ENCODE data around the gene TST.

Gene TST

GRCh38 chr22:37019309-37020191 is at the start of gene TST, which contains the start of gene MPST:
Gene TST (minus strand): TSS chr22:37019447. CDS start chr22:37018732, 715 bp downstream.
Gene MPST (plus strand): TSS chr22:37019742. CDS start chr22:37019837, 95 bp downstream.
- peak; percentile 70 for DNase-seq (ENCODE audit: low spot score)

GRCh38 chr22:37068859-37069258 is 49.6 kb upstream of the TST start:
- DNase-seq (ENCODE audit: low spot score) = no peak

- no peak for DNase-seq (ENCODE audit: low spot score)
These were observed 48.2 kb upstream of the TST start for GRCh38 chr22:37067428-37067827.

- DNase-seq (ENCODE audit: low spot score) = no peak
These were observed 46.7 kb upstream of the TST start for GRCh38 chr22:37065961-37066360.

- no peak for DNase-seq (ENCODE audit: low spot score)
These were observed 45.9 kb upstream of the TST start for GRCh38 chr22:37065180-37065579.

- no peak for DNase-seq (ENCODE audit: low spot score)
These were observed 45.3 kb upstream of the TST start for GRCh38 chr22:37064553-37064952.

GRCh38 chr22:37063431-37064420 is 44.5 kb upstream of the TST start:
- no peak for DNase-seq (ENCODE audit: low spot score)

- no peak for DNase-seq (ENCODE audit: low spot score)
These were observed 43.6 kb upstream of the TST start for GRCh38 chr22:37062702-37063381.

GRCh38 chr22:37062376-37062675 is 43.1 kb upstream of the TST start:
- no peak for DNase-seq (ENCODE audit: low spot score)

- DNase-seq (ENCODE audit: low spot score) = no peak
These were observed 42.5 kb upstream of the TST start for GRCh38 chr22:37061611-37062375.

GRCh38 chr22:37060801-37061610 is 41.8 kb upstream of the TST start:
- DNase-seq (ENCODE audit: low spot score) = no peak

GRCh38 chr22:37059876-37060449 is 40.7 kb upstream of the TST start:
- DNase-seq (ENCODE audit: low spot score) = no peak

- no peak for DNase-seq (ENCODE audit: low spot score)
These were observed 39.9 kb upstream of the TST start for GRCh38 chr22:37058917-37059701.

- DNase-seq (ENCODE audit: low spot score) = no peak
These were observed 38.7 kb upstream of the TST start for GRCh38 chr22:37057796-37058510.

GRCh38 chr22:37057226-37057625 is 38.0 kb upstream of the TST start:
- DNase-seq (ENCODE audit: low spot score) = no peak

- DNase-seq (ENCODE audit: low spot score) = no peak
These were observed 37.0 kb upstream of the TST start for GRCh38 chr22:37056246-37056645.

- DNase-seq (ENCODE audit: low spot score) = no peak
These were observed 35.5 kb upstream of the TST start for GRCh38 chr22:37054600-37055365.

GRCh38 chr22:37054056-37054395 is 34.8 kb upstream of the TST start:
- DNase-seq (ENCODE audit: low spot score) = no peak
